Gastroesophageal sphincter (tissue), 4 donors: ENCODE measurements around the gene ZNRD2. TPM values are rescaled to one million over a fixed set of nuclear protein-coding genes. Genes with fewer than 3 reads are reported as not detected.

ENCODE experiments used
- ATAC-seq: fragments of 150-250 bp; one replicate; pipeline ENCODE4 v1.9.1; 2016; ENCODE audit warnings: mild to moderate bottlenecking, moderate library complexity
- H3K27ac ChIP-seq, 4 donors: fragments of 200-600 bp; sonication (generic) in 3 of 4; 1 replicate in 3 of 4; 2 replicates in 1 of 4; pipeline ENCODE4 v1.5.1; 2016 to 2019
- H3K27me3 ChIP-seq: fragments of 200-600 bp; sonication (generic); one replicate; pipeline ENCODE4 v1.5.1; 2019
- H3K36me3 ChIP-seq, 2 donors: fragments of 200-600 bp; sonication (generic); one replicate each; pipeline ENCODE4 v1.5.1; 2019; ENCODE audit warnings: control low read depth in 1 of 2
- H3K4me1 ChIP-seq, 3 donors: fragments of 200-600 bp; sonication (generic); 1 replicate in 2 of 3; 2 replicates in 1 of 3; pipeline ENCODE4 v1.5.1; 2016 to 2019; ENCODE audit warnings: control low read depth in 2 of 3
- H3K4me3 ChIP-seq, 2 donors: fragments of 200-600 bp; sonication (generic); one replicate each; pipeline ENCODE4 v1.5.1; 2019; ENCODE audit warnings: mild to moderate bottlenecking in 1 of 2, moderate library complexity in 1 of 2
- H3K9me3 ChIP-seq, 3 donors: fragments of 200-600 bp; sonication (generic); one replicate each; pipeline ENCODE4 v1.5.1; 2017 to 2019; ENCODE audit warnings: control low read depth in 2 of 3
- CTCF ChIP-seq, 4 experiments: fragments of 200-600 bp in 2 of 4; fragments of 450-650 bp in 2 of 4; sonication (generic) in 1 of 4; IDR thresholded peaks; one replicate each; pipeline ENCODE4 v1.5.1; 2017 to 2019; ENCODE audit warnings: antibody characterized with exemption in 4 of 4, mild to moderate bottlenecking in 2 of 4, moderate library complexity in 2 of 4
- EP300 ChIP-seq: sonication (generic); formaldehyde crosslinking; IDR thresholded peaks from one replicate; pipeline ENCODE4 v1.6.1; 2017; ENCODE audit warnings: antibody characterized with exemption, mild to moderate bottlenecking
- POLR2A ChIP-seq, 2 donors: fragments of 450-650 bp; IDR thresholded peaks; one replicate each; pipeline ENCODE4 v1.6.1; 2017; ENCODE audit warnings: antibody characterized with exemption in 2 of 2, mild to moderate bottlenecking in 2 of 2, moderate library complexity in 1 of 2
- POLR2AphosphoS5 ChIP-seq: sonication (generic); formaldehyde crosslinking; IDR thresholded peaks from one replicate; pipeline ENCODE4 v1.6.1; 2017; ENCODE audit warnings: antibody characterized with exemption
- WGBS, 2 donors: methylation state at CpG; one replicate each; pipeline ENCODE4 v1.1.5; 2018; ENCODE audit warnings: low coverage in 1 of 2; 5-methylcytosine and 5-hydroxymethylcytosine counted together
- total RNA-seq, 4 donors: library from RNA; depleted of rRNA; stranded (reverse); fragments of >200 nt; gene quantifications; one replicate each; pipeline ENCODE4 v1.1.0, GENCODE V29; 2016

The ZNRD2 gene
- total RNA-seq, 4 donors from 2014 or later = 38.4 to 73.5 (median 43.5) TPM

- Histone ChIP-seq H3K27me3 (no peaks in the 10 kb centered on the region), H3K4me1 (peaks cover 0 to 34% (median 11%) of the 10 kb centered on the region in 3 donors), H3K4me3 (no peak overlapping the region), H3K9me3 (no peaks in the 10 kb centered on the region), H3K36me3 (peaks cover 0 to 79% of the 10 kb centered on the region in 2 donors), H3K27ac (peak overlapping the region in 3 of 4 donors; percentile 65 to 72 (median 69))
- no peak for ATAC-seq
- no peak for TF ChIP-seq EP300
- TF ChIP-seq POLR2AphosphoS5 = no peak
- no peak for TF ChIP-seq CTCF (IDR thresholded peaks at IDR 0.05)
- TF ChIP-seq POLR2A (IDR thresholded peaks at IDR 0.05) = no peak
- WGBS, 2 donors = 40 to 78% methylated on average over 1 to 4 of the region's 4 CpGs
Measured at GRCh38 chr11:65545853-65546216, 24.4 kb upstream of the ZNRD2 start.

GRCh38 chr11:65546217-65546958 is 23.9 kb upstream of the ZNRD2 start:
- ATAC-seq = peak; percentile 68
- Histone ChIP-seq H3K4me3 (peak overlapping the region in 1 of 2 donors; percentile 30), H3K36me3 (peaks cover 0 to 84% of the 10 kb centered on the region in 2 donors), H3K27ac (peak overlapping the region in 3 of 4 donors; percentile 65 to 72 (median 69)), H3K4me1 (peaks cover 0 to 29% (median 6%) of the 10 kb centered on the region in 3 donors), H3K9me3 (no peaks in the 10 kb centered on the region), H3K27me3 (no peaks in the 10 kb centered on the region)
- TF ChIP-seq EP300 (no peak), CTCF (IDR thresholded peaks at IDR 0.05) (no peak), POLR2AphosphoS5 (no peak), POLR2A (IDR thresholded peaks at IDR 0.05) (no peak)
- WGBS, 2 donors = 41 to 61% methylated on average over 9 to 20 of the region's 64 CpGs

- WGBS, 2 donors = 60% methylated on average over 2 of the region's 52 CpGs; no CpG with 5 or more reads in 1 of the 2 donors
- Histone ChIP-seq H3K9me3 (no peaks in the 10 kb centered on the region), H3K4me3 (no peak overlapping the region), H3K27ac (peak overlapping the region in 2 of 4 donors; percentile 21 to 72), H3K4me1 (peaks cover 0 to 30% (median 0%) of the 10 kb centered on the region in 3 donors), H3K27me3 (no peaks in the 10 kb centered on the region), H3K36me3 (peaks cover 0 to 96% of the 10 kb centered on the region in 2 donors)
- no peak for ATAC-seq
- TF ChIP-seq CTCF (IDR thresholded peaks at IDR 0.05) = no peak
- TF ChIP-seq POLR2AphosphoS5 = no peak
- TF ChIP-seq POLR2A (IDR thresholded peaks at IDR 0.05) = no peak
- TF ChIP-seq EP300 = no peak
Measured at GRCh38 chr11:65547446-65548125, 22.7 kb upstream of the ZNRD2 start.

GRCh38 chr11:65548395-65548794 is 21.9 kb upstream of the ZNRD2 start:
- Histone ChIP-seq H3K9me3 (no peaks in the 10 kb centered on the region), H3K4me1 (peaks cover 0 to 38% (median 1%) of the 10 kb centered on the region in 3 donors), H3K36me3 (peaks cover 0 to 98% of the 10 kb centered on the region in 2 donors), H3K27me3 (no peaks in the 10 kb centered on the region), H3K4me3 (no peak overlapping the region), H3K27ac (peak overlapping the region in 1 of 4 donors; percentile 20)
- TF ChIP-seq EP300 (no peak), POLR2A (IDR thresholded peaks at IDR 0.05) (no peak), POLR2AphosphoS5 (no peak), CTCF (IDR thresholded peaks at IDR 0.05) (no peak)
- no peak for ATAC-seq
- WGBS, 2 donors = 79 to 100% methylated on average over 2 to 3 of the region's 3 CpGs
